H1 (cell line): ENCODE data around the gene DNAJC9. TPM values are rescaled to one million over a fixed set of nuclear protein-coding genes. Genes with fewer than 3 reads are reported as not detected.

ENCODE experiments used
- BCL11A ChIP-seq, 2 experiments: IDR thresholded peaks; one replicate each; pipeline ENCODE4 v1.6.1; 2011; ENCODE audit warnings: low read depth in 2 of 2, low read length in 2 of 2, mild to moderate bottlenecking in 2 of 2
- BRCA1 ChIP-seq: IDR thresholded peaks from 2 replicates; pipeline ENCODE4 v1.6.1; 2012; ENCODE audit warnings: low read depth, low read length, improper control_type of control experiment
- CHD7 ChIP-seq: fragments of 300-600 bp; sonication (generic); IDR thresholded peaks from 2 replicates; pipeline ENCODE4 v1.7.1; 2012; ENCODE audit warnings: low read length, moderate library complexity, mild to moderate bottlenecking, inconsistent platforms; ENCODE audit not compliant: insufficient replicate concordance
- CTBP2 ChIP-seq: IDR thresholded peaks from 2 replicates; pipeline ENCODE4 v1.7.0; 2011; ENCODE audit warnings: borderline replicate concordance, mild to moderate bottlenecking, moderate library complexity, mixed read lengths, low read length; ENCODE audit not compliant: insufficient read depth, insufficient read length
- EZH2 ChIP-seq: fragments of 200-600 bp; sonication (generic); IDR thresholded peaks from 2 replicates; pipeline ENCODE4 v1.7.1; 2012; ENCODE audit warnings: low read depth, mild to moderate bottlenecking, moderate library complexity, low read length, inconsistent platforms; ENCODE audit not compliant: severe bottlenecking
- RFX5 ChIP-seq: IDR thresholded peaks from 2 replicates; pipeline ENCODE4 v1.6.1; 2011; ENCODE audit warnings: low read depth, low read length, improper control_type of control experiment, borderline replicate concordance
- SP1 ChIP-seq: IDR thresholded peaks from 2 replicates; pipeline ENCODE4 v1.6.1; 2011; ENCODE audit warnings: low read depth, low read length
- polyA plus RNA-seq, 7 experiments: library from polyadenylated mRNA; depleted of rRNA in 3 of 7; stranded (reverse) in 5 of 7; unstranded in 2 of 7; fragments of >200 nt in 5 of 7; fragments of 200-250 nt in 2 of 7; gene quantifications; 1 replicate in 5 of 7; 2 replicates in 1 of 7; 4 replicates in 1 of 7; pipeline versions ENCODE4 v1.2.1 to v1.2.3, GENCODE V29; 2011 to 2013; ENCODE audit warnings: missing spikeins in 2 of 7, mixed read lengths in 2 of 7
- total RNA-seq: library from RNA; stranded (reverse); fragmentation: NEBNext Ultra II Directional; extraction: Animal tissue kit (Norgen Biotek cat#: 25700); gene quantifications from 2 replicates; pipeline ENCODE4 v1.2.1, GENCODE V29; 2021

Gene DNAJC9
- total and polyA plus RNA-seq, 2 of the 8 experiments (the other 6 are each of a cell fraction or from before 2014, with no cell fraction given) = 26.0 to 32.2 TPM

- TF ChIP-seq EZH2 = no peak
- TF ChIP-seq BRCA1 = no peak
- no peak for TF ChIP-seq RFX5
- TF ChIP-seq CHD7 = no peak
- no peak for TF ChIP-seq CTBP2
- TF ChIP-seq SP1 = no peak; the same call in 1 of the 2 replicates
- TF ChIP-seq BCL11A (IDR thresholded peaks at IDR 0.05; ENCODE audit: low read depth in 2 of 2, low read length in 2 of 2) = no peak
These were observed 5.6 kb upstream of the DNAJC9 start, which contains the start of gene MRPS16 (continued) for GRCh38 chr10:73252445-73253224.
